WTC11 (cell line): Measurements from ENCODE around the gene SLN. TPM values are rescaled to one million over a fixed set of nuclear protein-coding genes. Genes with fewer than 3 reads are reported as not detected.

Experiments
- ATAC-seq: fragments of 200-7000 bp; cut with Tn5 transposase; 2 replicates; pipeline ENCODE4 v1.10.0; 2021; ENCODE audit warnings: mild to moderate bottlenecking, moderate library complexity
- CTCF ChIA-PET: fragments of 300-600 bp; sonication (Branson Sonifier 250); formaldehyde crosslinking; loops from one replicate; lab custom pipeline; 2021; ENCODE audit warnings: antibody characterized with exemption; lab: Charles Lee
- POLR2A ChIA-PET: fragments of 350-600 bp; sonication (Branson Sonifier 250); formaldehyde crosslinking; loops from one replicate; lab custom pipeline; 2021; ENCODE audit warnings: antibody characterized with exemption; lab: Charles Lee
- DNase-seq: peaks from one replicate; pipeline ENCODE4 v3.0.0; 2021; ENCODE audit warnings: low spot score
- H3K27ac Mint-ChIP-seq: 2 replicates; pipeline ENCODE4 v1.8.0; 2021; ENCODE audit warnings: mixed read lengths
- H3K27me3 Mint-ChIP-seq: 2 replicates; pipeline ENCODE4 v1.8.0; 2021; ENCODE audit warnings: low read depth, mild to moderate bottlenecking, moderate library complexity, mixed read lengths
- H3K36me3 Mint-ChIP-seq: 2 replicates; pipeline ENCODE4 v1.8.0; 2021; ENCODE audit warnings: mixed read lengths
- H3K4me1 Mint-ChIP-seq: 2 replicates; pipeline ENCODE4 v1.8.0; 2022; ENCODE audit warnings: mixed read lengths
- H3K4me3 Mint-ChIP-seq: 2 replicates; pipeline ENCODE4 v1.8.0; 2021; ENCODE audit warnings: mild to moderate bottlenecking, moderate library complexity, mixed read lengths
- H3K9me3 Mint-ChIP-seq: 2 replicates; pipeline ENCODE4 v1.8.0; 2021; ENCODE audit warnings: mixed read lengths
- ATF3 ChIP-seq: sonication (generic); formaldehyde crosslinking; conservative IDR thresholded peaks from 2 replicates; pipeline ENCODE4 v1.8.1; 2022; ENCODE audit warnings: mild to moderate bottlenecking, missing genetic modification reagents
- ATF6 ChIP-seq: sonication (generic); formaldehyde crosslinking; IDR thresholded peaks from 2 replicates; pipeline ENCODE4 v1.8.1; 2023; ENCODE audit warnings: mild to moderate bottlenecking, missing genetic modification reagents
- FOXP4 ChIP-seq: sonication (generic); formaldehyde crosslinking; IDR thresholded peaks from 2 replicates; pipeline ENCODE4 v1.8.0; 2022; ENCODE audit warnings: mild to moderate bottlenecking, missing genetic modification reagents
- GRHL2 ChIP-seq: fragments of 250-450 bp; sonication (Bioruptor Pico); IDR thresholded peaks from 2 replicates; pipeline ENCODE4 v1.8.0; 2022; ENCODE audit warnings: mild to moderate bottlenecking, moderate library complexity; ENCODE audit not compliant: insufficient replicate concordance, severe bottlenecking
- MLX ChIP-seq: sonication (generic); formaldehyde crosslinking; IDR thresholded peaks from 2 replicates; pipeline ENCODE4 v1.8.1; 2023; ENCODE audit warnings: mild to moderate bottlenecking, missing genetic modification reagents, moderate library complexity
- MYBL2 ChIP-seq: sonication (generic); formaldehyde crosslinking; IDR thresholded peaks from 2 replicates; pipeline ENCODE4 v1.8.1; 2023; ENCODE audit warnings: mild to moderate bottlenecking, moderate library complexity, missing genetic modification reagents
- NFYB ChIP-seq: sonication (generic); formaldehyde crosslinking; conservative IDR thresholded peaks from 2 replicates; pipeline ENCODE4 v1.8.0; 2022; ENCODE audit warnings: low read depth, missing genetic modification reagents
- PRRX2 ChIP-seq: fragments of 250-450 bp; sonication (Bioruptor Pico); IDR thresholded peaks from 2 replicates; pipeline ENCODE4 v1.8.0; 2021; ENCODE audit warnings: mild to moderate bottlenecking
- RORB ChIP-seq: fragments of 250-450 bp; sonication (Bioruptor Pico); IDR thresholded peaks from 2 replicates; pipeline ENCODE4 v1.9.0; 2021; ENCODE audit warnings: mild to moderate bottlenecking
- SP1 ChIP-seq: sonication (generic); formaldehyde crosslinking; conservative IDR thresholded peaks from 2 replicates; pipeline ENCODE4 v1.8.1; 2022; ENCODE audit warnings: missing genetic modification reagents
- USF2 ChIP-seq: sonication (generic); formaldehyde crosslinking; IDR thresholded peaks from 2 replicates; pipeline ENCODE4 v1.8.1; 2023; ENCODE audit warnings: mild to moderate bottlenecking, missing genetic modification reagents, moderate library complexity
- ZNF263 ChIP-seq: sonication (generic); formaldehyde crosslinking; IDR thresholded peaks from 2 replicates; pipeline ENCODE4 v1.8.1; 2022; ENCODE audit warnings: low read depth, mild to moderate bottlenecking, moderate library complexity, missing genetic modification reagents
- ZNF281 ChIP-seq: sonication (generic); formaldehyde crosslinking; IDR thresholded peaks from 2 replicates; pipeline ENCODE4 v1.8.0; 2023; ENCODE audit warnings: mild to moderate bottlenecking, missing genetic modification reagents
- ZNF317 ChIP-seq: sonication (generic); formaldehyde crosslinking; IDR thresholded peaks from 2 replicates; pipeline ENCODE4 v1.8.1; 2023; ENCODE audit warnings: low read depth, mild to moderate bottlenecking, moderate library complexity, missing genetic modification reagents, borderline replicate concordance
- ZNF423 ChIP-seq: fragments of 250-450 bp; sonication (Bioruptor Pico); IDR thresholded peaks from 2 replicates; pipeline ENCODE4 v2.1.2; 2022; ENCODE audit warnings: mild to moderate bottlenecking, moderate library complexity
- ZNF671 ChIP-seq: fragments of 250-450 bp; sonication (Bioruptor Pico); IDR thresholded peaks from 2 replicates; pipeline ENCODE4 v1.8.0; 2021; ENCODE audit warnings: mild to moderate bottlenecking
- total RNA-seq: library from RNA; stranded (reverse); gene quantifications from 3 replicates; pipeline ENCODE4 v1.2.3, GENCODE V29; 2021
- TF ChIP-seq, protein P1 (sequence below): sonication (generic); formaldehyde crosslinking; IDR thresholded peaks from 2 replicates; pipeline ENCODE4 v1.8.0; 2022; ENCODE audit warnings: mild to moderate bottlenecking, missing genetic modification reagents
- TF ChIP-seq, protein P2 (sequence below): sonication (generic); formaldehyde crosslinking; IDR thresholded peaks from 2 replicates; pipeline ENCODE4 v1.8.1; 2022; ENCODE audit warnings: low read depth, missing genetic modification reagents, borderline replicate concordance

Gene SLN
- total RNA-seq, 1 experiment from 2014 or later: not detected

DNA sequence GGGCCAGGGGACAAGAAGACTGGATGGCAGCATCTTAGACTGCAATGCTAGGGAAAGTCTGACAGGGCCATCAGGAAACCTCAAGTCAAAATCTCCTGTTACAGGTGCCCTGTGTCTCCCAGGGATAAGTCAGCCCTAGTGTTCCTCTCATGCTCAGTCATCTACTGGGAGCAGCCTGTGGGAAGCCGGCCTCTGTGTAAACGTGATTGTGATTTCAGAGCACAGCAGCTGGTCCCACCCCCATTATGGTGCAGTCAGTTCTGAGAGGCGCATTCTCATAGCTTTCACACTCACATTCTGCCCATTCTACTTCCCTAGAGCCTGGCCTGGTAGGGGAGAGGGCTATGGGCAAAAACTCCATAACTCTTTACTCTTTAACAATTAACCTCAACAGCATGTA lies 7.2 kb upstream of the SLN start:
- Mint-ChIP-seq H3K27ac (no peak overlapping the region), H3K4me1 (no peaks in the 10 kb centered on the region), H3K4me3 (no peak overlapping the region), H3K9me3 (peaks cover 7% of the 10 kb centered on the region), H3K36me3 (no peaks in the 10 kb centered on the region), H3K27me3 (peaks cover 1% of the 10 kb centered on the region)
- ATAC-seq (peak; percentile 73), DNase-seq (no peak)
- TF ChIP-seq ZNF423 (CRISPR knock-in tag) (no peak), GRHL2 (CRISPR knock-in tag) (no peak), ZNF317 (CRISPR knock-in tag) (no peak), USF2 (CRISPR knock-in tag) (no peak), SP1 (CRISPR knock-in tag) (no peak), ATF3 (CRISPR knock-in tag) (no peak), NFYB (CRISPR knock-in tag) (no peak)
- TF ChIP-seq, protein P1, sequence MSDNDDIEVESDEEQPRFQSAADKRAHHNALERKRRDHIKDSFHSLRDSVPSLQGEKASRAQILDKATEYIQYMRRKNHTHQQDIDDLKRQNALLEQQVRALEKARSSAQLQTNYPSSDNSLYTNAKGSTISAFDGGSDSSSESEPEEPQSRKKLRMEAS (CRISPR knock-in tag): no peak
- POLR2A ChIA-PET: no interaction called here
- CTCF ChIA-PET: no interaction called here

DNA sequence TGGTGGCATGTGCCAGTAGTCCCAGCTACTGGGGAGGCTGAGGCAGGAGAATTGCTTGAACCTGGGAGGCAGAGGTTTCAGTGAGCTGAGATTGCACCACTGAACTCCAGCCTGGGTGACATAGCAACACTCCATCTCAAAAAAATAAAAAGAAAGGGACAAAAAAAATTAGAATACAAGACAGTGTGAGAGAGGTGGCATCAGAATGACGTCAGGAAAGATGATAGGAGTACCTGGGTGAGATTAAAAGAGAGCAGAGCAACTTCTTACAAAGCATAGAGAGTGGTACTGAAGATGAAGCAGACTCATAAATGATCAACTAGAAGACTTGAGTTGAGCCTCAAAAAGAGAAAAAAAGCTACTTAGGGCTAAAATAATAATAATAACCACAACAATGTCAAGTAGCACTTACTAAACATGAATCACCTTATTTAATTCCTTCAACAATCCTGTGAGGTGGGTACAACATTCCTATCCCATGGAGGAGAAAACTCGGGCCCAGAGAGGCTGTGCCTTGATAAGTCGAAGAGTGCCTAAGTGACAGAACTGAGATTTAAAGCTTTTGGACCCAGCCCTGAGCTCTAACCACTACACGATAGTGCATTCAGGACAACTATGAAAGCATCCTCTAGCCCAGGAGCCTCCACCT lies 5.2 kb upstream of the SLN start:
- no peak for ATAC-seq
- Mint-ChIP-seq H3K9me3 (peaks cover 3% of the 10 kb centered on the region), H3K4me3 (no peak overlapping the region), H3K36me3 (no peaks in the 10 kb centered on the region), H3K4me1 (peaks cover 4% of the 10 kb centered on the region; the same call in 1 of the 2 replicates), H3K27me3 (peaks cover 3% of the 10 kb centered on the region), H3K27ac (no peak overlapping the region)
- DNase-seq: no peak
- TF ChIP-seq, protein P2, sequence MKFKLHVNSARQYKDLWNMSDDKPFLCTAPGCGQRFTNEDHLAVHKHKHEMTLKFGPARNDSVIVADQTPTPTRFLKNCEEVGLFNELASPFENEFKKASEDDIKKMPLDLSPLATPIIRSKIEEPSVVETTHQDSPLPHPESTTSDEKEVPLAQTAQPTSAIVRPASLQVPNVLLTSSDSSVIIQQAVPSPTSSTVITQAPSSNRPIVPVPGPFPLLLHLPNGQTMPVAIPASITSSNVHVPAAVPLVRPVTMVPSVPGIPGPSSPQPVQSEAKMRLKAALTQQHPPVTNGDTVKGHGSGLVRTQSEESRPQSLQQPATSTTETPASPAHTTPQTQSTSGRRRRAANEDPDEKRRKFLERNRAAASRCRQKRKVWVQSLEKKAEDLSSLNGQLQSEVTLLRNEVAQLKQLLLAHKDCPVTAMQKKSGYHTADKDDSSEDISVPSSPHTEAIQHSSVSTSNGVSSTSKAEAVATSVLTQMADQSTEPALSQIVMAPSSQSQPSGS (CRISPR knock-in tag): no peak
- TF ChIP-seq PRRX2 (CRISPR knock-in tag): no peak
- no peak for TF ChIP-seq ZNF281
- TF ChIP-seq RORB (CRISPR knock-in tag): no peak
- no peak for TF ChIP-seq ZNF671 (CRISPR knock-in tag)
- TF ChIP-seq USF2 (CRISPR knock-in tag): no peak
- no peak for TF ChIP-seq NFYB (CRISPR knock-in tag)
- POLR2A ChIA-PET: no interaction called here
- CTCF ChIA-PET: no interaction called here

- H3K27me3 Mint-ChIP-seq: peaks cover 30% of the 10 kb centered on the region
- CTCF ChIA-PET: interaction anchor here (1.0 kb wide), 1 partner anchor 27 kb away, joined by 3 read pairs; no protein-coding TSS in a partner anchor
Observed at GRCh38 chr11:107713009-107713408, 1.2 kb upstream of the SLN start.

More at GRCh38 chr11:107713009-107713408, 1.2 kb upstream of the SLN start:
- Mint-ChIP-seq H3K9me3 (no peaks in the 10 kb centered on the region), H3K36me3 (no peaks in the 10 kb centered on the region), H3K27ac (no peak overlapping the region), H3K4me1 (peaks cover 10% of the 10 kb centered on the region), H3K4me3 (no peak overlapping the region)
- ATAC-seq: no peak
- no peak for DNase-seq
- no peak for TF ChIP-seq MYBL2 (CRISPR knock-in tag)
- TF ChIP-seq MLX (CRISPR knock-in tag): no peak
- TF ChIP-seq ZNF263 (CRISPR knock-in tag): no peak
- no peak for TF ChIP-seq ATF6 (CRISPR knock-in tag)
- no peak for TF ChIP-seq FOXP4 (CRISPR knock-in tag)
- POLR2A ChIA-PET: no interaction called here
